MG63 (cell line): Measurements from ENCODE around the gene PRPF19. TPM values are rescaled to one million over a fixed set of nuclear protein-coding genes. Genes with fewer than 3 reads are reported as not detected.

Experiments
- DNase-seq: peaks from one replicate; pipeline ENCODE4 v3.0.0-alpha.2; 2020
- H3K27me3 ChIP-seq: fragments of 250-450 bp; sonication (Bioruptor Pico); 2 replicates; pipeline ENCODE4 v1.5.1; 2020; ENCODE audit warnings: mild to moderate bottlenecking, moderate library complexity
- H3K36me3 ChIP-seq: fragments of 250-450 bp; sonication (Bioruptor Pico); 2 replicates; pipeline ENCODE4 v1.5.1; 2020; ENCODE audit warnings: mild to moderate bottlenecking, moderate library complexity
- H3K4me3 ChIP-seq: fragments of 250-450 bp; sonication (Bioruptor Pico); 2 replicates; pipeline ENCODE4 v1.5.1; 2020; ENCODE audit warnings: mild to moderate bottlenecking, moderate library complexity
- H3K9me3 ChIP-seq: fragments of 250-450 bp; sonication (Bioruptor Pico); 2 replicates; pipeline ENCODE4 v1.5.1; 2020; ENCODE audit warnings: mild to moderate bottlenecking, moderate library complexity
- total RNA-seq: library from RNA; depleted of rRNA; stranded (reverse); fragments of >200 nt; shearing (Covaris generic); gene quantifications from 2 replicates; pipeline ENCODE4 v1.2.3, GENCODE V29; 2014; ENCODE audit warnings: low replicate concordance

Gene PRPF19
- total RNA-seq, 1 experiment from 2014 or later = 98.0 TPM

DNA sequence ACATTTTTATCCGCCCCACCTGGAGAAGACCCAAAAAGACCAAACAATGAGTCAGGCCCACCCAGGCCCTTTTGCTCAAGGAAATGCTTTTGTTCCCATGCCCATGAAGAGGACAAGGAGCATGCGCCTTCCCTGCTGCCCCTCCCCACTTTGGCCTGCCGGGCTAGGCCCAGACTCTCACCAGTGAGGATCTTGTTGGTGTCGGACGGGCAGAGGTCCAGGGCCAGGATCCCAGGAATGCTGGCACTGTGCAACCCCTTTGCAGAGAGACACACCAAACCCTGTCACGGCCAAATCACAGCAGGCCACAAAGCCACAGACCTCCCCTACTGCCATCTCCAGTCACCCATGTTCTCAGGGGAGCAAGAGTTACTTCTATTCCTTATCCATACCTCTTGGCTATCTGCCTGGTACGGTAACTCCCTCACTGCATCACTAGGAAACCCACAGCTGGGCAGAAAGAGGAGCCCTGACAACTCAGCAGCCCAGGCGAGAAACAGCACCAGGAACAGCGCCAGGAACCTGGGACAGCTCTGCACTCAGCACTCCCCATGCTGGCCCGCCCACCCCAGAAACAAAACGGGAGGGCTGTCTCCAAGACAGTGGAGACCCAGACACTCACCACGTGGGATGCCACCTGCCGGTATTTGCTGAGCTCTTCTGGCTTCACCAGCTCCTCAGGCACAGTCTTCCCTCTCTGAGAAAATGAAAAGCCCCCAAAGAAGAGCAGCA lies 5.5 kb downstream of the PRPF19 start:
- Histone ChIP-seq H3K9me3 (no peaks in the 10 kb centered on the region), H3K36me3 (peaks cover 90% of the 10 kb centered on the region), H3K4me3 (no peak overlapping the region), H3K27me3 (no peaks in the 10 kb centered on the region)
- DNase-seq = no peak

DNA sequence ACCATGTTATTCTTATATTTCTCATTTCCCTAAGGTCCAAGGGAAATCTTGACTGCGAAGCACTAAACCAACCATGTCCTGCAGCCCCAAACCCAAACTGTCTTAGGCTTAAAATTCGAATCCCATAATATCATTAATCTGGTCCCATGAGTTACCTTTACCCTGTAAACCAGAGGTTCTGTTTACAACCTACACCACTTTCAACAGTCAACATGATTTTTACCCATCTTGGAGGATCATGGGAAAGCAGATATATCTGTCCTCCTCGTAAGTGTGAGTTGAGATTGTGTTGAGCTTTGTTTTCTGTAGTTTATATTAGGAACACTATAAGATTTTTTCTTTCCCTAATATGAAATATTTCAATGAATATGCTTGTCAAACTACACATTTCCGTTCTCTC lies 6.4 kb downstream of the PRPF19 start:
- Histone ChIP-seq H3K9me3 (no peaks in the 10 kb centered on the region), H3K27me3 (no peaks in the 10 kb centered on the region), H3K4me3 (no peak overlapping the region), H3K36me3 (peaks cover 96% of the 10 kb centered on the region)
- no peak for DNase-seq

DNA sequence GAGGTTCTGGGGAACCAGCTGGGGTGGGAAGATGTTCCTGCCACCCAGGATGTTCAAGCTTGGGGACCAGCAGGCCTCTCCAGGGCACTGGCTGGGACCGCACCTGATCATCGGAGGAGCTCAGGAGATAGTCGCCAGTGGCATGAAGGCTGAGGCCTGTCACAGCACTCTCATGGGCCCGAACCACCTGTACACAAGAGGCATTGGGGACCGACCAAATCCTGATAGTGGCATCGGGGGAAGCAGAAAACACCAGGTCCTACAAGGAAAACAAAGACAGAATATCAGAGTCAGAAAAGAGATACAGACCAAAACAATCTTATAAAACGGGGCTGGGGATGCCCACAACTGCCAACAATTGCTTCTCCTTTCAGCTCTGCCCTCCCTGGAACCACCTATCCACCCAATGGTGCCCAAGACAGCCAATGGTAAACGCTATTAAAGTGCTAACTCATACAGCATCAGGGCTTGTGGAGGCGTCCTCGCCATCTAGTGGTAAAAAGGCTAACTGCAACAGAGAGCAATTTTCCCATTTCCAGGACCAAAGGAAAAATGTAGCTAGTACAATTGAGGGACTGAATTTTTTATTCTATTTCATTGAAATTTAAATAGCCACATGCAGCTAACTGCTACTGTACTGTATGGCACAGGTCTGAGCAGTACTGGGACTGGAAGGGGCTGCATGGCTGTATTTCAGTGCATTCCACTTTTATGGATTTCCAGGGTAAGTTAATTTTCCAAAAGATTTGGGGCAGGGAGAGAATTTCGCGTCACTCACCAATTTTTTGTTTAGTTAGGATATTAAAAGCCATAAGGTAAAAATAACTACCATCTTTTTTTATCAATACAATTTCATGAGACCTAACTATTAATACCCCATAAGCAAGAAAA lies 7.1 kb downstream of the PRPF19 start:
- no peaks in the 10 kb centered on the region for H3K9me3 ChIP-seq
- peak; percentile 18 for DNase-seq
- no peak overlapping the region for H3K4me3 ChIP-seq
- H3K36me3 ChIP-seq = peaks cover 97% of the 10 kb centered on the region
- no peaks in the 10 kb centered on the region for H3K27me3 ChIP-seq

DNA sequence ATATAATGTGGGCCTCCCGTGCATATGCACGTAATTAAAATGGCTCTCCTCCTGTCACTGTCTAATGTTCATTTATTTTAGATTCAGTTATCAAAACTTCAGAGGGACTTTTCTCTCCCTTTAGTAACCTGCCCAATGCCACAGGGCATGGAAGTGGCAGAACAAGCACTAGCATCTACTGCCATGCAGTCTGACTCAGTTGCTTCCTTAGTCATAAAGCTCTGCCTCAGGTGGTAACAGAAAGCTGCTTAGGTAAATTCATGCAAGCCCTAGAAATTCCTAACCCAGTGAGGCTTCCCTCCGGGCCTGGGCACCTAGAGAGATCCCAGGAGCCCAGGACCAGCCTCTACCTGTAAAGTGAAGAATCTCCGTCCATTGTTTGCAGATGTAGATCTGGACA lies 8.9 kb downstream of the PRPF19 start:
- Histone ChIP-seq H3K27me3 (no peaks in the 10 kb centered on the region), H3K4me3 (no peak overlapping the region), H3K9me3 (no peaks in the 10 kb centered on the region), H3K36me3 (peaks cover 95% of the 10 kb centered on the region)
- DNase-seq = no peak

DNA sequence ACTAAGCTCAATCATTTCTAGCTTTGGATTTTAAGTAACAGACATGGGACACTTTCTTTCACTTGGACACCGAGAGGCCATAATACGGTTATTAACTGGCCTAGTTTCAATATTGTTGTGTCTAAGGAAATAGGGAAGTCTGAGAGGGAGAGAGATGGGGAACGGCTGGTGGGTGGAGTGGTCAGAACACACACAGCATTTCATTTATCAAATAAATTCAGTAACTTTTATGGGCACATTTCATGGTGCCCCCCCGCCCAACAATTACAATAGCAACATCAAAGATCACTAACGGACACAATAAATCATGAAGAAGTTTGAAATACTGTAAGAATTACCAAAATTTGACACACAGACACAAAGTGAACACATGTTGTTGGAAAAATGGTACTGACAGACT lies 10.7 kb downstream of the PRPF19 start:
- H3K4me3 ChIP-seq = no peak overlapping the region
- H3K9me3 ChIP-seq = no peaks in the 10 kb centered on the region
- peaks cover 93% of the 10 kb centered on the region for H3K36me3 ChIP-seq
- H3K27me3 ChIP-seq = no peaks in the 10 kb centered on the region
- DNase-seq = no peak

DNA sequence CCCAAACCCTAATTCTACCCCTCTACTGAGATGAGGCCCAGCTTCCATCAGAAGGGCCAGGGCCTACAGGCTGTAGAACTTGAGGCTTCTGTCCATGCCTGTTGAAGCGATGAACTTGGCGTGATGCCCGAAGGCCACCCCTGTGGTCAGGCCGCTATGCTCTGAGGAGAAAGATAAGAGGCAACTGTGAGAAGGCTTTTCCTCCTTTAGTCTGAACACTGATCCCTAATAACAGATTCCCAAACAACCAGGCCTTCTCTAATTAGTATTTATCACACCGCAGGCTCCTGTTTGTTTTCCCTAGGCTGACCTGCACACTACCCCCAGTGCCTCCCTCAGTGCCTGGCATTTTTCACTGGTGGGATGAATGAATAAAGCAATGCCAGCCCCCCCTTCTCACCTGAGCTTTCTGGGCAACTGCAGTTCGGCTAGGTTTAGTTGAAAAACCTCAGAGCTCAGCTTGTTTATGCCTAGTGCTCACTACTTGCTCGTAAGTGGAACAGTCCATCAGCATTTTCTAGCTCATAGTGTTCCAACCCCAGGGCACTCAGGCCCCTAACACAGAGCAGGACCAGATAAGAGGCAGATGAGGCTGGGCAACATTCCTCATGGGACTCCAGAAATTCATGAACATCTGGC lies 15.2 kb downstream of the PRPF19 start:
- no peaks in the 10 kb centered on the region for H3K9me3 ChIP-seq
- H3K36me3 ChIP-seq = peaks cover 49% of the 10 kb centered on the region
- no peaks in the 10 kb centered on the region for H3K27me3 ChIP-seq
- no peak overlapping the region for H3K4me3 ChIP-seq
- DNase-seq = no peak

DNA sequence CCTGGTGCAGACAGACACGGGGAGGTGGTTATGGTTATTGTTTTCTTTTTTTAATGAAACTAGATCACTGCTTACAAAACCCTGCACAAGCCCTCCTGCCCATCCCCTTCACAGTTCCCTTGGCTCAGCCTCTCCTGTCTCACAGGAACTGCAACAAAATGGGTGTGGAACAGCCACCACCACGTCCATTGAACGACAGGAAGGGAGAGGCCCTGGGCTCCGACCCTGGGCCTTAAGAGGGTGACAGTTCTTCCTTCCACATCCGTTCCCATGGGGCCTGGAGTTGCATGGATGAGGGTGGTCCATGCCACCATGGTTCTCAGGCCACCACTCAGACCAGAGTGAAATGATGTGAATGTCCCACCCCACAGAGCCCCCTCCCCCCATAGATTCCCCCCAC lies 15.7 kb downstream of the PRPF19 start:
- DNase-seq = no peak
- H3K36me3 ChIP-seq = peaks cover 44% of the 10 kb centered on the region
- H3K27me3 ChIP-seq = no peaks in the 10 kb centered on the region

DNA sequence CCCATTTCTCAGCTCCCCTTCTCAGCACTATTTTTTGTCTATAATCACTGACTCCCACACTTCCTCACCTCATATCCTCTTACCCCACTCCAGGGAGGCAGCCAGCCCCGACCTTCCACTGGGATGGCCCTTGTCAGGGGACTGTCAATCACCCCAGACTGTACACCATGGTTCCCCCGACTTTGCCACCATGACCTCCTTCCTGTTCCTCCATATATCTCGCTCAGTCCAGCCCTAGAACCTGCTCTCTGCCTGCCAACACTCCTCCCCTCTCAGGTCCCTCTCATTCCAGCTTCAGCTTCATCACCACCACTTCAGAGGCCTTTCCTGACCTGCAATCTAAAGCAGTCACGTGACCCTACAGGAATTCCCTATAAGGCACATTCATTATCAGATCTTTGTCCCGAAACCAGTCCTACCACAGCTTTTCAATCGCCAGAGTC lies 16.5 kb downstream of the PRPF19 start:
- peaks cover 36% of the 10 kb centered on the region for H3K36me3 ChIP-seq
- no peak overlapping the region for H3K4me3 ChIP-seq
- 0 out of 2 replicates have a peak, but pooled peaks cover 2% of the 10 kb centered on the region for H3K9me3 ChIP-seq
- H3K27me3 ChIP-seq = no peaks in the 10 kb centered on the region
- no peak for DNase-seq

More for the DNA sequence above, 15.7 kb downstream of the PRPF19 start:
- Histone ChIP-seq H3K9me3 (0 out of 2 replicates have a peak, but pooled peaks cover under 1% of the 10 kb centered on the region), H3K4me3 (no peak overlapping the region)

DNA sequence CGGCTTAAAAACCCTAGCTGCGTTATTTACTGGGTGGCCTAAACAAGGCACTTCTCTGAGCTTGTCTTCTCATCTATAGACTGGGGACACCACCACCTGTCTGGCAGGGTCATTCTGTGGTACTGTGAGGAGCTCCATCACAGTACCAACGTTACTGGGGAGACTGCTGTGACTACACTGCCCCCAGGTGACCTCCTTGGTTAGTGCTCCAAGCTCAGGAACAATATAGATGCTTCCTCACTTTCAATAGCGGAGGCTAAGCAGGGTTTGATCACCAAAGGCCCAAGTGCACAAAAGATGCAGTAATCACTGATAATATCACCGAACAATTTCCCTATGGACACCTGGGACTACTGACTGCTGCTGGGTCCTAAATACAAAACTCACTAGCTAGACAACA lies 18.8 kb downstream of the PRPF19 start:
- Histone ChIP-seq H3K9me3 (0 out of 2 replicates have a peak, but pooled peaks cover 2% of the 10 kb centered on the region), H3K4me3 (no peak overlapping the region), H3K27me3 (no peaks in the 10 kb centered on the region), H3K36me3 (peaks cover 15% of the 10 kb centered on the region)
- peak; percentile 26 for DNase-seq

DNA sequence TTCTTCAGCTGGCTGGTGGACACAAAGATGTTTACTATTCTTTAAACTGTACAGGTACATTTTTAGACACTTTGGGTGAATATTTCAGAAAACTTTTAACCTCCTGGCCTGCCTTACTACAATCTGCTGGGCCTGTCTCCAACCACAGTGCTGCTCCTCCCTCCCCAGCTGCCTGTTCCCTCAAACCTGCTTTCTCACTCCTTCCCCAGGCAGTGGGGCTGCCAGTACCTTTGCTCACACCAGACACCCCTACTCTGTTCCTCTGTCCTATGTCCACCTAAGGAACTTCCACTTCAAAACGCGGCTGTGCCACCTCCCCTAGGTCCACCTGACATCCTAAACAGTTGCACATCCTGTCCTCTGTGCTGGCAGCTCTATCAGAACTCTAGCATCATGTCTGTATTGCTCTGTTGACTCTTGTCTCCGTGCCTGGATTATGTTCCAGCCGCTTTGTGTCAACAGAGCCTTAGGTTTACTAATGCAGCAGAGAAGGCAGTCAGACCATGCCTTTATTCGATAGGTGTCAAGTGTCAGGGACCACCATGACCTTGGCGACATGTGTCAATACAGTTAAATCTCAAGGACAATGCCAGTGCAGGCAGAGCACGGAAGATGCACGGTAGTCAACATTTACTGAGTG lies 25.6 kb downstream of the PRPF19 start:
- no peaks in the 10 kb centered on the region for H3K27me3 ChIP-seq
- 0 out of 2 replicates have a peak, but pooled peaks cover 2% of the 10 kb centered on the region for H3K9me3 ChIP-seq
- H3K36me3 ChIP-seq = peaks cover 11% of the 10 kb centered on the region
- DNase-seq = no peak
- no peak overlapping the region for H3K4me3 ChIP-seq

DNA sequence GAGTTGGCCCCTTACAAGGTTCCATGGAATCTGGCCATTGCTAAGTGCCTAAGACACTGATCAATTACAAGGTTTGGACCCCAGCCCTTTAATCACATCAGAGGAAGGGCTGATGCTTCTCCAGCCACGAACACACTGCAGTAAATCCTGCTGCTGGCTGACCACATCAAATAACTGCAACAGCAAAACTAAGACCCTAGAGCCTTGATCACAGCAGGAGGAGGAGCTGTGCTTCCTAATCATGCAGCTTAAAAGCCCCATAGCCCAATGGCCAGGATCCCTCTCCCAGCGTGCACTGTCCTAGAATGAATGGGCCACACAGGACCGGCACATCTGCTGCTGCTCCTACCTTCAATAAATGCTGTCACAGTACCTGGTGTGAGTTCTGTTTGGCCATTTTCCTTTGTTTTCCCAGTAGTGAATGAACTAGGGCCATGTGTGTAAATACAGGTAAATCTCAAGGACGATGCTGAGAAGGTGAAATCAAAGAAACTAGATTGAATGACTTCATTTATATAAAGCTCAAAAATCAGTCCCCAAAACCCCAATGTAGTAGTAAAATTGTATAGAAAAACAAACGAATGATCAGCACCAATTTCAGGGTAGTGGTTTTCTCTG lies 26.3 kb downstream of the PRPF19 start:
- no peak for DNase-seq
- no peak overlapping the region for H3K4me3 ChIP-seq
- H3K27me3 ChIP-seq = no peaks in the 10 kb centered on the region
- H3K9me3 ChIP-seq = no peaks in the 10 kb centered on the region
- H3K36me3 ChIP-seq = peaks cover 11% of the 10 kb centered on the region

DNA sequence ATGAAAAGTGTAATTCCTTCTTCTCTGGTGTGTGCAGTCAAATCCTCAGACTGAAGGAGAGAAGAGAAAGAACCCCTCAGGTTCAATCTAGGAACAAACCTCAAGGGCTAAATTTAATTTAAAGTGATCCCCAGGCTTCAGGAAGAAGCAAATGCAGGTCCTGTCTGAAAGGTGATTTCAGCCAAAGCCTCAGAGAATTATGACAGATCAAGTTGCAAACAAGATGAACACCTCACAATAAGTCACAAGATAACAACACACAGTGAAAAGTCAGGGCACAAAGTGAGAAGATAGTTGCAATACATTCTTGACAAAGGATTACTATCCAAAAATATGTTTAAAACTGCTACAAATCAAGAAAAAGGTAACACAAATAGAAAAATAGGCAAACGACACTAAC lies 27.3 kb downstream of the PRPF19 start:
- Histone ChIP-seq H3K27me3 (no peaks in the 10 kb centered on the region), H3K9me3 (no peaks in the 10 kb centered on the region), H3K4me3 (no peak overlapping the region), H3K36me3 (peaks cover 11% of the 10 kb centered on the region)
- DNase-seq = no peak

DNA sequence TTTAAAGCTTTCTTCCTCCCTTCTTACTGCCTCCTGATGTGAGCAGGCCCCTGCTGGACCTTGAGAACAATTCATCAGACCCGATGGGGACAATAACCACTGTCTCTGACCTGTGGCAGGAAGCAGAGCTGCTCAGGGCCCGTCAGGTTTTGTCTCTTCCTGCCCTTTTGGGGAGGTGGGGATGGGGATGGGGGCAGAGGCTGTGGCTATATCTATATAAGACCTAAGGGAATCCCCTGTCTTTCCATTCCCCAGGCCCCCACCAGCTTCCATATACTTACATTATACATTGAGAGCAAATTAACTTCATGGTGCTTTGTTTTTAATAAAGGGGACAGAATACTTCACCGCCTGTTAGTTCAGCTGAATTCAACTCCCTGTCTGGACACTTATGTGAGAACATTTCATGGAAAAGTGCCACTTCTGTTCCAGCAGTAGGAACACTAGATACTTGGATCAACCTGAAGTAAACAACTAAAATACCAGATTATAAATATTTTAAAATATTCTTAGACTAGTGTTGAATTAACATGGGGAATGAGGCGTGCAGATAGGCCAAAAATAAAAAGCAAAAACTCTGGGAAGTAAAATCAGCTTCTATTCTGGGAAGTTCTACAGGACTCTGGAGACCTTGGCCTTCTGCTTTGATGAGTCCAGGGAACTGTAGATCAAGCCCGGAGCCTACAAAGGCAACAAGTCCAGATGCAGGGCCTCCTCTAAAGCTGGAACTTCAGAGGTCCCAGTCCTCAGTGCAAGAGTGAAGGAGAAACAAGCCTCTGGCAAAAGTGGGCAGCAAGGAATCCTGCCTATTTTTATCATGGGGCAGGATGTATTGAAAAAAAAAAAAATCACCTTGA lies 27.9 kb downstream of the PRPF19 start:
- Histone ChIP-seq H3K36me3 (peaks cover 11% of the 10 kb centered on the region), H3K27me3 (no peaks in the 10 kb centered on the region), H3K4me3 (no peak overlapping the region), H3K9me3 (no peaks in the 10 kb centered on the region)
- no peak for DNase-seq

DNA sequence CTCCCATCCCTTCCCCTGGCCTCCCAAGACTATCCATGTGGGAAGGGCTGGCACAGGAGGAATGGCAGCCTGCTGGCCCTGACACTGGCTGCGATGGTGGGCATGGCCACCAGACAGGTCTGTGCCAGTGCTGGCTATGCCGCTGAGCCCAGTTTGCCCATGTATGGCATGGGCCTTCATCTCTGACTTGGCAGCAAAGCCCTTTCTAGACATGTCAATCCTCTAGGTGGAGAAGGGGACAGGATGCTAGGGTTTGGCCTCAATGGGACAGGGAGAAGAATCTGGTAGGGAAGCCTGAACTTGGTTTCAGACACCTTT lies 30.3 kb downstream of the PRPF19 start:
- no peak overlapping the region for H3K4me3 ChIP-seq
- DNase-seq = no peak
- peaks cover 7% of the 10 kb centered on the region for H3K36me3 ChIP-seq
- no peaks in the 10 kb centered on the region for H3K9me3 ChIP-seq
- no peaks in the 10 kb centered on the region for H3K27me3 ChIP-seq

DNA sequence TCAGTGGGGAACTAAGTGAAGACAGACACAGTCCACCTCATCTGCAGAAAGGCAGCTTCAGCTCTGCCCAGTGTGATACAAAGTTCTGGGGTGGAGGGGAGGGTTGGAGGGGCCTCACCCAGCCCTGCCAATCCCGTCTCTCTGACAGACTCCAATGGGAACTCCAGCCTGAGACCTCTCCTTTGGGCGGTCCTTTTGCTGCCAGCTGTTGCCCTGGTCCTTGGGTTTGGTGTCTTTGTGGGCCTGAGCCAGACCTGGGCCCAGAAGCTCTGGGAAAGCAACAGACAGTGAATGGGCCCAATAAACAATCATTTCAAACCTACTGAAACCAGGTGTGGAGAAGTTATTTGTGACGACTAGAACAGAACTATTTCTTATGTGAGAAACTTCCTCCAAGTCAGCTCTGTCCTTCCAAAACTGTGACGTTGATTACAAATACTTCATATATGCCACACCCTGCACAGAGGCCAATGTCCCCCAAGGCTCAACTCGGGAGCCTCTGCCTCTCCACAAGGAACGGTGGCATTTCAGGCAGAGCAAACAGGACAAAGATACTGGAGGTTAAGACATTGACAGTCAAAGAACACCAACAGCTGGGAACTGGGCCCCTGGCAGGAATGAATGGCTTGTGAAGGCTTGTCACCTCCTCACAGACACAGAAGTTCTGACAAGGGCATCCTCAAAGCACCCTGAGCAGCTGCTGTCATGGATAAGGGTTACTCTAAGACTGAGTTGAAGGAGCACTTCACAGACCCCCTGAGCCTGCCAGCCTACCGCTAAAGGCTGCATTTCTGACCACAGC lies 30.8 kb downstream of the PRPF19 start:
- H3K4me3 ChIP-seq = no peak overlapping the region
- no peak for DNase-seq
- no peaks in the 10 kb centered on the region for H3K9me3 ChIP-seq
- H3K27me3 ChIP-seq = no peaks in the 10 kb centered on the region
- peaks cover 5% of the 10 kb centered on the region for H3K36me3 ChIP-seq
